C4-2B (cell line): Measurements from ENCODE around the gene ANKRD13A.

Experiments
- ZFX ChIP-seq: fragments of 450-650 bp; IDR thresholded peaks from 2 replicates; pipeline ENCODE4 v1.6.1; 2017
- TF ChIP-seq, protein P1 (sequence below): fragments of 450-650 bp; conservative IDR thresholded peaks from 2 replicates; pipeline ENCODE4 v1.5.1; 2017; ENCODE audit warnings: mild to moderate bottlenecking

DNA sequence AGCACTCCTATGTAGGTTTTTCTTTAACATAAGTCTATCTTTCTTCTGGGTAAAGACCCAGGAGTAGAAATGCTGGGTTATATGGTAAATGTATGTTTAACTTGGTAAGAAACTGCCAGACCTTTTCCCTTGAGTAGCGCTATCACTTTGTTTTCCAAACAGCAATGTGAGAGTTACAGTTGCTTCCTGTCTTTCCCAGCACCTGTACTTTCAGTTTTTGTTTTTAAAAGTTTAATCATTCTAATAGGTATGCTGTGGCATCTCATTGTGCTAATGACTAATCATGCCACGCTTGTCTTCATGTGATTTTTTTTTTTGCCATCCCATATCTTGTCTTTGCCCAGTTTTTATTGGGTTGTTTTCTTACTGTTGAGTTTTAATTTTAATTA is 31.2 kb upstream of the ANKRD13A start:
- TF ChIP-seq, protein P1, sequence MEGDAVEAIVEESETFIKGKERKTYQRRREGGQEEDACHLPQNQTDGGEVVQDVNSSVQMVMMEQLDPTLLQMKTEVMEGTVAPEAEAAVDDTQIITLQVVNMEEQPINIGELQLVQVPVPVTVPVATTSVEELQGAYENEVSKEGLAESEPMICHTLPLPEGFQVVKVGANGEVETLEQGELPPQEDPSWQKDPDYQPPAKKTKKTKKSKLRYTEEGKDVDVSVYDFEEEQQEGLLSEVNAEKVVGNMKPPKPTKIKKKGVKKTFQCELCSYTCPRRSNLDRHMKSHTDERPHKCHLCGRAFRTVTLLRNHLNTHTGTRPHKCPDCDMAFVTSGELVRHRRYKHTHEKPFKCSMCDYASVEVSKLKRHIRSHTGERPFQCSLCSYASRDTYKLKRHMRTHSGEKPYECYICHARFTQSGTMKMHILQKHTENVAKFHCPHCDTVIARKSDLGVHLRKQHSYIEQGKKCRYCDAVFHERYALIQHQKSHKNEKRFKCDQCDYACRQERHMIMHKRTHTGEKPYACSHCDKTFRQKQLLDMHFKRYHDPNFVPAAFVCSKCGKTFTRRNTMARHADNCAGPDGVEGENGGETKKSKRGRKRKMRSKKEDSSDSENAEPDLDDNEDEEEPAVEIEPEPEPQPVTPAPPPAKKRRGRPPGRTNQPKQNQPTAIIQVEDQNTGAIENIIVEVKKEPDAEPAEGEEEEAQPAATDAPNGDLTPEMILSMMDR: no peak
- TF ChIP-seq ZFX: no peak
